ENCODE results near the gene CRIM1.

DNA sequence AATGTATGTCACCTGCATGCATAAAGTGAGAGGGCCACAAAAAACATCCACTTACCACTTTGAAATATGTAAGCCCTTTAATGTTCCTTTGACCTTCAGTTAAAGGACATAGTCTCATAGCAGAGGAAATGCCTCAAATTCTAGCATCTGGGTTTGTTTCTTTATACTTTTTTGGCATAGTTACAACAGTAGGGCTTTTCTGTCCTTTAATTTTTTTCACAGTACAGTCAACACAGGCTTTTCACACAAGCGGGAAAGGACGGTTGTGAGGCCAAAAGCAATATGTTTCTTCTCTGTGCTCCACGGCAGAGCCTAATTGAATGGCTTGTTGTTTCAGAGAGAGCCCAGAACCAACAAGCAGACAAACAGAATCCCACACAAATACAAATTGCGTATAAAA lies 57.6 kb downstream of the CRIM1 start:
- TF ChIP-seq, protein P1, sequence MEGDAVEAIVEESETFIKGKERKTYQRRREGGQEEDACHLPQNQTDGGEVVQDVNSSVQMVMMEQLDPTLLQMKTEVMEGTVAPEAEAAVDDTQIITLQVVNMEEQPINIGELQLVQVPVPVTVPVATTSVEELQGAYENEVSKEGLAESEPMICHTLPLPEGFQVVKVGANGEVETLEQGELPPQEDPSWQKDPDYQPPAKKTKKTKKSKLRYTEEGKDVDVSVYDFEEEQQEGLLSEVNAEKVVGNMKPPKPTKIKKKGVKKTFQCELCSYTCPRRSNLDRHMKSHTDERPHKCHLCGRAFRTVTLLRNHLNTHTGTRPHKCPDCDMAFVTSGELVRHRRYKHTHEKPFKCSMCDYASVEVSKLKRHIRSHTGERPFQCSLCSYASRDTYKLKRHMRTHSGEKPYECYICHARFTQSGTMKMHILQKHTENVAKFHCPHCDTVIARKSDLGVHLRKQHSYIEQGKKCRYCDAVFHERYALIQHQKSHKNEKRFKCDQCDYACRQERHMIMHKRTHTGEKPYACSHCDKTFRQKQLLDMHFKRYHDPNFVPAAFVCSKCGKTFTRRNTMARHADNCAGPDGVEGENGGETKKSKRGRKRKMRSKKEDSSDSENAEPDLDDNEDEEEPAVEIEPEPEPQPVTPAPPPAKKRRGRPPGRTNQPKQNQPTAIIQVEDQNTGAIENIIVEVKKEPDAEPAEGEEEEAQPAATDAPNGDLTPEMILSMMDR (conservative IDR thresholded peaks at IDR 0.05; ENCODE audit: low read length), result no peak
- TF ChIP-seq EZH2phosphoT487 (IDR thresholded peaks at IDR 0.05; ENCODE audit: borderline replicate concordance), result no peak

Measured in Loucy (cell line).